Panc1 (cell line): ENCODE results near the gene NTNG1. TPM values are rescaled to one million over a fixed set of nuclear protein-coding genes. Genes with fewer than 3 reads are reported as not detected.

Source experiments
- ATAC-seq: fragments of 200-7000 bp; cut with Tn5 transposase; 2 replicates; pipeline ENCODE4 v1.9.1; 2020; ENCODE audit warnings: mild to moderate bottlenecking, moderate library complexity
- BruUV-seq: library from RNA; stranded (reverse); fragments of 400-500 nt; replicated peaks from 2 replicates; lab custom pipeline; 2021; lab: Mats Ljungman, UMichigan
- CTCF ChIA-PET: fragments of 300-600 bp; sonication (Branson Sonifier 250); formaldehyde crosslinking; loops from one replicate; lab custom pipeline; 2022; ENCODE audit warnings: antibody characterized with exemption; lab: Charles Lee
- POLR2A ChIA-PET: fragments of 300-600 bp; sonication (Branson Sonifier 250); formaldehyde crosslinking; loops from one replicate; lab custom pipeline; 2022; ENCODE audit warnings: antibody characterized with exemption; lab: Charles Lee
- DNase-seq: peaks from one replicate; pipeline ENCODE4 v3.0.0-alpha.2; 2010; ENCODE audit warnings: low read depth, low spot score
- H3K27ac ChIP-seq: 2 replicates; pipeline ENCODE4 v1.5.1; 2011; ENCODE audit warnings: mild to moderate bottlenecking, low read length, inconsistent platforms
- H3K27me3 ChIP-seq: fragments of 200-500 bp; sonication (Bioruptor generic); 2 replicates; pipeline ENCODE4 v1.6.0; 2014; ENCODE audit warnings: low read length, inconsistent platforms; ENCODE audit not compliant: control insufficient read depth, insufficient read depth
- H3K36me3 ChIP-seq: fragments of 200-500 bp; sonication (Bioruptor generic); 2 replicates; pipeline ENCODE4 v1.5.1; 2014; ENCODE audit warnings: inconsistent platforms, mild to moderate bottlenecking, low read length, moderate library complexity; ENCODE audit not compliant: control insufficient read depth, insufficient read depth
- H3K4me1 ChIP-seq: 2 replicates; pipeline ENCODE4 v1.5.1; 2011; ENCODE audit warnings: inconsistent platforms, mild to moderate bottlenecking, low read length, moderate library complexity; ENCODE audit not compliant: control insufficient read depth, insufficient read depth
- H3K4me3 ChIP-seq, 2 experiments: 2 replicates each; pipeline ENCODE4 v1.5.1; 2011 to 2012; ENCODE audit warnings: low read depth in 2 of 2, low read length in 2 of 2, mild to moderate bottlenecking in 2 of 2, inconsistent platforms in 1 of 2, moderate library complexity in 1 of 2
- H3K9me3 ChIP-seq: fragments of 200-500 bp; sonication (Bioruptor generic); 2 replicates; pipeline ENCODE4 v1.5.1; 2014; ENCODE audit warnings: low read depth, mild to moderate bottlenecking, inconsistent platforms, low read length, moderate library complexity; ENCODE audit not compliant: control insufficient read depth, insufficient read depth
- CTCF ChIP-seq: fragments of 450-650 bp; IDR thresholded peaks from 2 replicates; pipeline ENCODE4 v1.5.1; 2017; ENCODE audit warnings: mild to moderate bottlenecking
- POLR2AphosphoS5 ChIP-seq: IDR thresholded peaks from 2 replicates; pipeline ENCODE4 v1.6.1; 2012; ENCODE audit warnings: mild to moderate bottlenecking, low read depth, low read length, moderate library complexity
- REST ChIP-seq, 2 experiments: IDR thresholded peaks; 2 replicates each; pipeline ENCODE4 v1.6.1; 2011 to 2012; ENCODE audit warnings: low read depth in 2 of 2, control low read depth in 1 of 2, low read length in 1 of 2, mild to moderate bottlenecking in 1 of 2, moderate library complexity in 1 of 2; ENCODE audit not compliant: insufficient read depth in 1 of 2
- SIN3A ChIP-seq: IDR thresholded peaks from 2 replicates; pipeline ENCODE4 v1.6.1; 2012; ENCODE audit warnings: low read depth, mild to moderate bottlenecking, low read length, moderate library complexity, borderline replicate concordance; ENCODE audit not compliant: insufficient read depth
- TCF7L2 ChIP-seq: IDR thresholded peaks from 2 replicates; pipeline ENCODE4 v1.6.1; 2011; ENCODE audit warnings: mild to moderate bottlenecking, low read depth, low read length, inconsistent platforms
- in situ Hi-C: cut with HindIII; loops from 2 replicates; pipeline ENCODE4 v1.10.0; 2016; ENCODE audit warnings: low sequenced_read_pairs, low pct_unique_long_range_greater_than_20kb
- intact Hi-C: fragments of 100-400 bp; cut with micrococcal nuclease; formaldehyde crosslinking; loops from one replicate; pipeline ENCODE4 v1.10.0; 2022; ENCODE audit not compliant: unreplicated experiment
- total RNA-seq: library from RNA; stranded (reverse); gene quantifications from one replicate; pipeline ENCODE4 v1.2.1, GENCODE V29; 2021; ENCODE audit not compliant: unreplicated experiment

Gene NTNG1
- total RNA-seq, 1 experiment from 2014 or later = 0.13 TPM

- ATAC-seq (no peak), DNase-seq (no peak)
- intact Hi-C loops (no loop called here), in situ Hi-C loops (no loop called here)
- ChIA-PET POLR2A (no interaction called here), CTCF (no interaction called here)
- no peaks in the 10 kb centered on the region for H3K36me3 ChIP-seq
- TF ChIP-seq REST (IDR thresholded peaks at IDR 0.05; ENCODE audit: insufficient read depth in 1 of 2, low read depth in 2 of 2, low read length in 1 of 2) = no peak
- no peak for TF ChIP-seq SIN3A
- no peak for TF ChIP-seq TCF7L2
- no peak for TF ChIP-seq CTCF
- no peaks in the 10 kb centered on the region for H3K4me1 ChIP-seq
- H3K27ac ChIP-seq = no peak overlapping the region
- no peaks in the 10 kb centered on the region for H3K27me3 ChIP-seq
- no peaks in the 10 kb centered on the region for H3K9me3 ChIP-seq
- BruUV-seq = no TSS peak
- no peak overlapping the region for H3K4me3 ChIP-seq
These were observed 350.7 kb downstream of the NTNG1 start for GRCh38 chr1:107491582-107491981.

- no peak for TF ChIP-seq CTCF
- TF ChIP-seq SIN3A = no peak
- no peak for TF ChIP-seq TCF7L2
- no peak for TF ChIP-seq POLR2AphosphoS5
- in situ Hi-C loops = no loop called here
- Histone ChIP-seq H3K4me3 (no peak overlapping the region), H3K36me3 (no peaks in the 10 kb centered on the region), H3K4me1 (no peaks in the 10 kb centered on the region), H3K9me3 (no peaks in the 10 kb centered on the region), H3K27ac (no peak overlapping the region), H3K27me3 (no peaks in the 10 kb centered on the region)
- no peak for ATAC-seq
- intact Hi-C loops = no loop called here
- no TSS peak for BruUV-seq
- CTCF ChIA-PET = no interaction called here
- POLR2A ChIA-PET = no interaction called here
- DNase-seq = no peak
These were observed 352.4 kb downstream of the NTNG1 start for GRCh38 chr1:107493111-107493716.
